ENCODE measurements around the gene GRIK2. TPM values are rescaled to one million over a fixed set of nuclear protein-coding genes. Genes with fewer than 3 reads are reported as not detected.

The GRIK2 gene
- total and polyA plus RNA-seq, 2 donors (not counting 3 experiments of a cell fraction or from before 2014, with no cell fraction given), result not detected

GRCh38 chr6:101614774-101615173, 221.3 kb downstream of the GRIK2 start:
- intact Hi-C loops (cut with micrococcal nuclease) (no loop called here), dilution Hi-C loops (cut with MboI; ENCODE audit: extremely low pct_ligation_motif_present, low sequenced_read_pairs) (no loop called here)
- Histone ChIP-seq H2AFZ (ENCODE audit: low read depth, low read length) (no peak overlapping the region), H3K36me3 (ENCODE audit: control insufficient read depth in 2 of 2, extremely low read depth in 1 of 2, insufficient read depth in 2 of 2, low read length in 2 of 2) (no peaks in the 10 kb centered on the region), H3K27ac (ENCODE audit: insufficient read depth, low read depth, low read length) (no peak overlapping the region), H3K4me2 (ENCODE audit: insufficient read depth, low read length) (no peak overlapping the region), H4K20me1 (replicated peaks; ENCODE audit: control insufficient read depth, extremely low read depth, insufficient read depth, low read length) (no peaks in the 10 kb centered on the region), H3K27me3 (ENCODE audit: control insufficient read depth in 2 of 2, insufficient read depth in 2 of 2, low read length in 2 of 2) (no peaks in the 10 kb centered on the region), H3K4me1 (ENCODE audit: control insufficient read depth, extremely low read depth, insufficient read depth, low read length) (no peaks in the 10 kb centered on the region), H3K9me1 (replicated peaks; ENCODE audit: control insufficient read depth, extremely low read depth, insufficient read depth, low read length) (no peaks in the 10 kb centered on the region), H3K79me2 (ENCODE audit: control insufficient read depth, insufficient read depth, low read length) (no peaks in the 10 kb centered on the region), H3K9ac (replicated peaks; ENCODE audit: extremely low read depth, insufficient read depth, low read length) (no peak overlapping the region), H3K4me3 (replicated peaks in 1 of 3; ENCODE audit: insufficient read depth in 1 of 3, low read depth in 1 of 3, low read length in 3 of 3) (no peak overlapping the region), H3K9me3 (replicated peaks; ENCODE audit: control insufficient read depth, insufficient read depth, low read length) (no peaks in the 10 kb centered on the region)
- no peak for FAIRE-seq
- POLR2A ChIA-PET, result no interaction called here
- CTCF ChIA-PET, result no interaction called here
- BruUV-seq (replicated peaks), result no TSS peak
- TF ChIP-seq MAX (IDR thresholded peaks at IDR 0.05; ENCODE audit: insufficient read depth, insufficient read length) (no peak), GATA2 (IDR thresholded peaks at IDR 0.05; ENCODE audit: insufficient read depth, insufficient read length, low read depth, low read length) (no peak), POLR2AphosphoS5 (IDR thresholded peaks at IDR 0.05; ENCODE audit: insufficient read depth, low read depth, low read length) (no peak), POLR2A (IDR thresholded peaks at IDR 0.05; ENCODE audit: low read depth, low read length) (no peak)
- DNase-seq (ENCODE audit: low read depth, low spot score), result no peak

DNA sequence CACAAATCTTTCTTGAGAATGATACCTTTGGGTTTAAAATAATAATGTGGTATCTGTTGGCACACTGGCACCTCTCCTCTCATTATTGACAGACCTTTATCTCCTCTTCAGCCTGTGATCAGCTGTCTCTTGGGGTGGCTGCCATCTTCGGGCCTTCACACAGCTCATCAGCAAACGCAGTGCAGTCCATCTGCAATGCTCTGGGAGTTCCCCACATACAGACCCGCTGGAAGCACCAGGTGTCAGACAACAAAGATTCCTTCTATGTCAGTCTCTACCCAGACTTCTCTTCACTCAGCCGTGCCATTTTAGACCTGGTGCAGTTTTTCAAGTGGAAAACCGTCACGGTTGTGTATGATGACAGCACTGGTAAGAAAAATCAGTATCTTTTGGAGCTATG, 232.8 kb downstream of the GRIK2 start:
- dilution Hi-C loops (cut with MboI; ENCODE audit: extremely low pct_ligation_motif_present, low sequenced_read_pairs), result no loop called here
- FAIRE-seq, result no peak
- ChIA-PET CTCF (no interaction called here), POLR2A (no interaction called here)
- BruUV-seq (replicated peaks), result no TSS peak
- H3K9me3 ChIP-seq (replicated peaks; ENCODE audit: control insufficient read depth, insufficient read depth, low read length), result no peaks in the 10 kb centered on the region
- DNase-seq (ENCODE audit: low read depth, low spot score), result no peak
- TF ChIP-seq JUN (IDR thresholded peaks at IDR 0.05; ENCODE audit: borderline replicate concordance, insufficient read depth, insufficient read length, low read depth) (no peak), POLR2A (IDR thresholded peaks at IDR 0.05; ENCODE audit: low read depth, low read length) (no peak), EZH2 (IDR thresholded peaks at IDR 0.05; ENCODE audit: borderline replicate concordance, low read depth, low read length, severe bottlenecking) (no peak), MAX (IDR thresholded peaks at IDR 0.05; ENCODE audit: insufficient read depth, insufficient read length) (no peak)
- H4K20me1 ChIP-seq (replicated peaks; ENCODE audit: control insufficient read depth, extremely low read depth, insufficient read depth, low read length), result no peaks in the 10 kb centered on the region
- no peaks in the 10 kb centered on the region for H3K27me3 ChIP-seq (ENCODE audit: control insufficient read depth in 2 of 2, insufficient read depth in 2 of 2, low read length in 2 of 2)
- H3K79me2 ChIP-seq (ENCODE audit: control insufficient read depth, insufficient read depth, low read length), result no peaks in the 10 kb centered on the region
- no peak overlapping the region for H3K4me3 ChIP-seq (replicated peaks in 1 of 3; ENCODE audit: insufficient read depth in 1 of 3, low read depth in 1 of 3, low read length in 3 of 3)
- intact Hi-C loops (cut with micrococcal nuclease), result no loop called here
- H3K4me2 ChIP-seq (ENCODE audit: insufficient read depth, low read length), result no peak overlapping the region
- H3K36me3 ChIP-seq (ENCODE audit: control insufficient read depth in 2 of 2, extremely low read depth in 1 of 2, insufficient read depth in 2 of 2, low read length in 2 of 2), result no peaks in the 10 kb centered on the region
- H3K9me1 ChIP-seq (replicated peaks; ENCODE audit: control insufficient read depth, extremely low read depth, insufficient read depth, low read length), result no peaks in the 10 kb centered on the region
- H3K4me1 ChIP-seq (ENCODE audit: control insufficient read depth, extremely low read depth, insufficient read depth, low read length), result no peaks in the 10 kb centered on the region
- H2AFZ ChIP-seq (ENCODE audit: low read depth, low read length), result no peak overlapping the region
- H3K9ac ChIP-seq (replicated peaks; ENCODE audit: extremely low read depth, insufficient read depth, low read length), result no peak overlapping the region
- no peak overlapping the region for H3K27ac ChIP-seq (ENCODE audit: insufficient read depth, low read depth, low read length)

All from endothelial cell of umbilical vein (primary cell).